C4-2B (cell line): ENCODE data around the gene KRT6B.

Source experiments
- ZFX ChIP-seq: fragments of 450-650 bp; IDR thresholded peaks from 2 replicates; pipeline ENCODE4 v1.6.1; 2017
- TF ChIP-seq, protein P1 (sequence below): fragments of 450-650 bp; conservative IDR thresholded peaks from 2 replicates; pipeline ENCODE4 v1.5.1; 2017; ENCODE audit warnings: mild to moderate bottlenecking

DNA sequence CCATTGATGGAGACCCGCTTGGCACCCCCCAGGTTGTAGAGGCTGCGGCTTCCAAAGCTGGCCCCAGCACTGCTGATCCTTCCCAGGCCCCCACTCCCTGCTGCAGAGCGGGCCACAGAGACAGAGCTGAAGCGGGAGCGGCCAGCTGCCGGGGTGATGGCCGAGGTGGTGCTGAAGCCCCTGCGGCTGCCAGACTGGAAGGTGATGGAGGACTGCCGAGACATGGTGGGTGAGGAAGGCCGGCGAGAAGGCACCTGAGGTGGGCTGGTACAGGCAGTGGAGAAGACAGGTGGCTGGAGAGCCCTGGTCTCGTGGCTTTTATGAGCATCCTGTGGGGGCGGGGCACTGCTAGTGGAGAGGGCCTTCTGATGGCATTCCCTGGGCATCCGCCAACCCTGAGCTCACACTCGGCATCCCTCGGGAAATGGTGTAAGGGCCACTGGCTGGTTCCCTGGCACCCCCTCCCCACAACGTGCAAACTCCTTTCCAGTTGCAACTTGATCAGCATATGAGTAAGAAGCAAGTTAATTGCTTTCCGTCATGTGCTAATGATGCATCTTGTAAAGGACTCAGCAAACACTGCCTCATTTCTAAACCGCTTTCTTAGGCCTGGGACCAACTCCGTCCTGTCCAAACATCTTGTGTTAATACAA is 17.7 kb downstream of the KRT6B start, which contains the start of gene KRT75:
- TF ChIP-seq, protein P1, sequence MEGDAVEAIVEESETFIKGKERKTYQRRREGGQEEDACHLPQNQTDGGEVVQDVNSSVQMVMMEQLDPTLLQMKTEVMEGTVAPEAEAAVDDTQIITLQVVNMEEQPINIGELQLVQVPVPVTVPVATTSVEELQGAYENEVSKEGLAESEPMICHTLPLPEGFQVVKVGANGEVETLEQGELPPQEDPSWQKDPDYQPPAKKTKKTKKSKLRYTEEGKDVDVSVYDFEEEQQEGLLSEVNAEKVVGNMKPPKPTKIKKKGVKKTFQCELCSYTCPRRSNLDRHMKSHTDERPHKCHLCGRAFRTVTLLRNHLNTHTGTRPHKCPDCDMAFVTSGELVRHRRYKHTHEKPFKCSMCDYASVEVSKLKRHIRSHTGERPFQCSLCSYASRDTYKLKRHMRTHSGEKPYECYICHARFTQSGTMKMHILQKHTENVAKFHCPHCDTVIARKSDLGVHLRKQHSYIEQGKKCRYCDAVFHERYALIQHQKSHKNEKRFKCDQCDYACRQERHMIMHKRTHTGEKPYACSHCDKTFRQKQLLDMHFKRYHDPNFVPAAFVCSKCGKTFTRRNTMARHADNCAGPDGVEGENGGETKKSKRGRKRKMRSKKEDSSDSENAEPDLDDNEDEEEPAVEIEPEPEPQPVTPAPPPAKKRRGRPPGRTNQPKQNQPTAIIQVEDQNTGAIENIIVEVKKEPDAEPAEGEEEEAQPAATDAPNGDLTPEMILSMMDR, result no peak
- TF ChIP-seq ZFX, result no peak
